A549 treated with ZK216348 at 1 μM for 4 hours (cell line): ENCODE measurements around the gene HMGN3. TPM values are rescaled to one million over a fixed set of nuclear protein-coding genes. Genes with fewer than 3 reads are reported as not detected.

Source experiments
- total RNA-seq: library from RNA; stranded (reverse); fragments of 200-300 nt; extraction: Qiagen RNA extraction; gene quantifications from 5 replicates; pipeline ENCODE4 v1.2.3, GENCODE V29; 2022; ENCODE audit warnings: low read depth

Gene HMGN3
- total RNA-seq, result 54.6 to 90.6 TPM (median 56.8 TPM) in 5 replicates

DNA sequence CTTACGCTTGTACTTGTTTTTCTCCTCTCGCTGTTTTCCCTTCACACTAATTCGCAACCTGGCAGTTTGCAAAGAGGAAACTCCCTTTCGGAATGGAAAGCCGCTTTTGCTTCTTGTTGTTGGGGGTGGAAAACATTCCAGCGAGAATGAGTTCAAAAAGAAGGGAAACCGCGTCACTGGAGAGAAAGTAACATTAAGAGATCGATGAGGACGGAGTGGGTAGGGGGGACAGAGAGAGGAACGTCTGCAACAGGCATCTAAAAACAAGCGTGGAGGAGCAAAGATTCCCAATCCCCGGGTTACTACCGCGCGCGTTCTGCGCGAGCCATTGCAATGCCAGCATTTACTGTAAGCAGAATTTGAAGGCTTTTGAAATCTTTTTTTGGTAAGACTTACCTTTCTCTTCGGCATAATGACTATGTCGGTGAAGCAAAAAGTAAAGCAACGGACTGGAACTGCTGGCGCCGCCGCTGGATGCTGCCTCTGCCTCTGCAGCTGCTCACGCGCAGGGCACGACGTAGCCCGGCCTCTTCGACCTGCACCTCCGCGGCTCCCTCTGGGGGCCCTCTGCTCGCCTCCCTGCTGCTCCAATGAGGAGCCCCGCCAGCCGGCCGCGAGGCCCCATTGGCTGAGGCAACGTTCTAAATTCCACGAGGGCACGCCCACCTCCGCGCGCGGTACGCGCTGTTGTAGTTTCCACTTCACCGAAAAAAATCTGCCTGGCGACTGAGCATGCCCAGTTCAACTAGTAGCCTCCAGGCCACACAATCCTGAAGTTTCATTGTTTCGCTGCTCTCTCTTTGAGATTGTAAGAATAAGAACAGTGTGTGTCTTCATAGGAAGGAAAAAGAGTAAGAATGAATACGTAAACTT lies at the start of gene HMGN3:
Gene HMGN3 (minus strand): TSS at position 533 of the 873 bp plus-strand sequence.

Other genes starting within 250 kb of the HMGN3 start
- gene PHIP, start 156.4 kb downstream of the HMGN3 start, total RNA-seq, result 2.0 to 6.2 TPM (median 5.3 TPM) in 5 replicates